GM23338 (cell line): ENCODE data around the gene RPL29. TPM values are rescaled to one million over a fixed set of nuclear protein-coding genes. Genes with fewer than 3 reads are reported as not detected.

Experiments used
- ATAC-seq: fragments of 200-7000 bp; cut with Tn5 transposase; 3 replicates; pipeline ENCODE4 v1.9.1; 2020
- DNase-seq: peaks from one replicate; pipeline ENCODE4 v3.0.0-alpha.2; 2015; ENCODE audit warnings: low spot score
- H2AFZ ChIP-seq: fragments of 200-600 bp; sonication (generic); 2 replicates; pipeline ENCODE4 v1.8.0; 2016; ENCODE audit warnings: antibody characterized with exemption, mild to moderate bottlenecking, moderate library complexity
- H3F3A ChIP-seq: fragments of 200-600 bp; sonication (generic); replicated peaks from 2 replicates; pipeline ENCODE4 v1.8.0; 2017; ENCODE audit warnings: antibody characterized with exemption, mixed run types, low read depth
- H3K27ac ChIP-seq: fragments of 200-600 bp; sonication (generic); 2 replicates; pipeline ENCODE4 v1.6.1; 2016; ENCODE audit warnings: low read depth
- H3K27me3 ChIP-seq: fragments of 200-600 bp; sonication (generic); 2 replicates; pipeline ENCODE4 v1.8.0; 2016; ENCODE audit warnings: mild to moderate bottlenecking, mixed run types, moderate library complexity; ENCODE audit not compliant: insufficient read depth
- H3K36me3 ChIP-seq: fragments of 200-600 bp; sonication (generic); 2 replicates; pipeline ENCODE4 v1.8.0; 2016; ENCODE audit warnings: mild to moderate bottlenecking; ENCODE audit not compliant: insufficient read depth
- H3K4me1 ChIP-seq: fragments of 200-600 bp; sonication (generic); 2 replicates; pipeline ENCODE4 v1.8.0; 2016; ENCODE audit warnings: mild to moderate bottlenecking, moderate library complexity; ENCODE audit not compliant: insufficient read depth
- H3K4me2 ChIP-seq: fragments of 200-600 bp; sonication (generic); 2 replicates; pipeline ENCODE4 v1.7.1; 2017; ENCODE audit warnings: mixed run types
- H3K4me3 ChIP-seq: fragments of 200-600 bp; sonication (generic); 2 replicates; pipeline ENCODE4 v1.6.1; 2016; ENCODE audit warnings: mixed run types
- H3K79me2 ChIP-seq: fragments of 200-600 bp; sonication (generic); replicated peaks from 2 replicates; pipeline ENCODE4 v1.8.0; 2017; ENCODE audit warnings: mild to moderate bottlenecking; ENCODE audit not compliant: insufficient read depth
- H3K9me2 ChIP-seq: fragments of 200-600 bp; sonication (generic); 2 replicates; pipeline ENCODE4 v1.8.0; 2017; ENCODE audit not compliant: insufficient read depth
- H4K20me1 ChIP-seq: fragments of 200-600 bp; sonication (generic); replicated peaks from 2 replicates; pipeline ENCODE4 v1.8.0; 2017; ENCODE audit warnings: mild to moderate bottlenecking; ENCODE audit not compliant: insufficient read depth
- H3K27ac Mint-ChIP-seq: 2 replicates; pipeline ENCODE4 v1.8.0; 2020; ENCODE audit warnings: inconsistent platforms, mild to moderate bottlenecking, moderate library complexity, mixed read lengths
- H3K27me3 Mint-ChIP-seq: 3 replicates; pipeline ENCODE4 v1.8.0; 2022; ENCODE audit warnings: low read depth, mild to moderate bottlenecking, moderate library complexity, mixed read lengths, inconsistent platforms; ENCODE audit not compliant: insufficient read depth, poor library complexity
- H3K36me3 Mint-ChIP-seq: 3 replicates; pipeline ENCODE4 v1.8.0; 2021; ENCODE audit warnings: low read depth, mild to moderate bottlenecking, inconsistent platforms, moderate library complexity, mixed read lengths
- H3K4me1 Mint-ChIP-seq: 3 replicates; pipeline ENCODE4 v1.8.0; 2020; ENCODE audit warnings: mild to moderate bottlenecking, inconsistent platforms, mixed read lengths
- H3K4me3 Mint-ChIP-seq: 3 replicates; pipeline ENCODE4 v1.8.0; 2021; ENCODE audit warnings: moderate library complexity, mild to moderate bottlenecking, inconsistent platforms, mixed read lengths
- H3K9me3 Mint-ChIP-seq: 3 replicates; pipeline ENCODE4 v1.8.0; 2020; ENCODE audit warnings: moderate library complexity, mild to moderate bottlenecking, inconsistent platforms, mixed read lengths
- CREB1 ChIP-seq: fragments of 250-450 bp; sonication (Bioruptor Pico); IDR thresholded peaks from 2 replicates; pipeline ENCODE4 v1.5.0; 2020; ENCODE audit warnings: low read depth, mild to moderate bottlenecking, moderate library complexity
- CTCF ChIP-seq, 2 experiments: fragments of 200-600 bp in 1 of 2; sonication (generic) in 1 of 2; conservative IDR thresholded peaks; 2 replicates each; pipeline versions ENCODE4 v1.5.1 to v1.6.1; 2016 to 2017; ENCODE audit warnings: antibody characterized with exemption in 2 of 2, low read depth in 2 of 2, mild to moderate bottlenecking in 2 of 2, moderate library complexity in 1 of 2
- EZH2 ChIP-seq: fragments of 200-600 bp; sonication (generic); IDR thresholded peaks from one replicate; pipeline ENCODE4 v1.8.0; 2017; ENCODE audit warnings: antibody characterized with exemption, mild to moderate bottlenecking, low read depth; ENCODE audit not compliant: unreplicated experiment
- EZH2phosphoT487 ChIP-seq: fragments of 200-600 bp; sonication (generic); IDR thresholded peaks from one replicate; pipeline ENCODE4 v1.8.1; 2018; ENCODE audit warnings: antibody characterized with exemption; ENCODE audit not compliant: unreplicated experiment
- ZNF114 ChIP-seq: fragments of 250-450 bp; sonication (Bioruptor Pico); IDR thresholded peaks from 2 replicates; pipeline ENCODE4 v1.5.0; 2020; ENCODE audit warnings: mild to moderate bottlenecking, moderate library complexity
- ZNF331 ChIP-seq: fragments of 250-450 bp; sonication (Bioruptor Pico); IDR thresholded peaks from 2 replicates; pipeline ENCODE4 v1.5.0; 2020; ENCODE audit warnings: low read depth, mild to moderate bottlenecking, moderate library complexity
- polyA plus RNA-seq: library from polyadenylated mRNA; unstranded; fragments of >200 nt; fragmentation: Nextera tagmentation; extraction: Ambion mirVana; gene quantifications from 2 replicates; pipeline ENCODE4 v1.2.1, GENCODE V29; 2016
- total RNA-seq: library from RNA; depleted of rRNA; stranded (reverse); fragments of >200 nt; shearing (Covaris generic); gene quantifications from 2 replicates; pipeline ENCODE4 v1.2.3, GENCODE V29; 2014

Gene RPL29
- total and polyA plus RNA-seq, 2 experiments from 2014 or later, result 1,471 to 1,864 TPM

GRCh38 chr3:51955893-51956770, 39.6 kb downstream of the RPL29 start:
- Mint-ChIP-seq H3K9me3 (no peaks in the 10 kb centered on the region), H3K4me3 (peak overlapping the region; percentile 59), H3K4me1 (peaks cover 4% of the 10 kb centered on the region; the same call in 2 of the 3 replicates), H3K27me3 (peaks cover 50% of the 10 kb centered on the region), H3K36me3 (peaks cover 3% of the 10 kb centered on the region; the same call in 1 of the 3 replicates), H3K27ac (no peak overlapping the region)
- H3K4me3 ChIP-seq, result peak overlapping the region; percentile 60
- no peaks in the 10 kb centered on the region for H3K9me2 ChIP-seq
- no peaks in the 10 kb centered on the region for H3K36me3 ChIP-seq
- H2AFZ ChIP-seq, result peak overlapping the region; percentile 85
- H4K20me1 ChIP-seq, result no peaks in the 10 kb centered on the region; the same call in 1 of the 2 replicates
- ATAC-seq (peak; percentile 86), DNase-seq (peak; percentile 91)
- no peaks in the 10 kb centered on the region for H3K79me2 ChIP-seq
- H3K4me1 ChIP-seq, result no peaks in the 10 kb centered on the region; the same call in 1 of the 2 replicates
- no peak overlapping the region for H3K27ac ChIP-seq
- H3K27me3 ChIP-seq, result peaks cover 52% of the 10 kb centered on the region
- H3K4me2 ChIP-seq, result peak overlapping the region; percentile 84
- TF ChIP-seq ZNF114 (CRISPR knock-in tag) (no peak), CREB1 (CRISPR knock-in tag) (no peak), EZH2 (no peak), EZH2phosphoT487 (no peak), CTCF (conservative IDR thresholded peaks at IDR 0.05; ENCODE audit: low read depth in 2 of 2) (peak; percentile 61 to 68)
- H3F3A ChIP-seq, result 0 out of 2 replicates have a peak, but pooled peaks cover 5% of the 10 kb centered on the region

GRCh38 chr3:51955175-51955892, 40.4 kb downstream of the RPL29 start, which contains the start of gene GPR62:
Gene GPR62, plus strand, starts transcription at chr3:51955381. Its CDS starts 272 bp downstream, at chr3:51955653.
- TF ChIP-seq CREB1 (CRISPR knock-in tag), result peak; percentile 58; the same call in 1 of the 2 replicates
- no peak for TF ChIP-seq ZNF331
- peaks cover 3% of the 10 kb centered on the region; the same call in 1 of the 3 replicates for H3K36me3 Mint-ChIP-seq
- H3K4me3 Mint-ChIP-seq, result peak within 1 kb of the TSS; percentile 59
- H3K9me3 Mint-ChIP-seq, result no peaks in the 10 kb centered on the region
- no peaks in the 10 kb centered on the region for H3K9me2 ChIP-seq
- H3K4me3 ChIP-seq, result peak within 1 kb of the TSS; percentile 60
- no peak within 1 kb of the TSS for H3K27ac ChIP-seq
- H3K4me1 ChIP-seq, result no peaks in the 10 kb centered on the region; the same call in 1 of the 2 replicates
- H4K20me1 ChIP-seq, result no peaks in the 10 kb centered on the region; the same call in 1 of the 2 replicates
- DNase-seq, result no peak
- H3K4me2 ChIP-seq, result peak within 1 kb of the TSS; percentile 84
- no peaks in the 10 kb centered on the region for H3K79me2 ChIP-seq
- ATAC-seq, result no peak; the same call in 2 of the 3 replicates
- peaks cover 2% of the 10 kb centered on the region; the same call in 2 of the 3 replicates for H3K4me1 Mint-ChIP-seq
- no peak within 1 kb of the TSS for H3K27ac Mint-ChIP-seq
- peaks cover 48% of the 10 kb centered on the region for H3K27me3 Mint-ChIP-seq
- H2AFZ ChIP-seq, result peak within 1 kb of the TSS; percentile 88
- peaks cover 60% of the 10 kb centered on the region for H3K27me3 ChIP-seq
- no peaks in the 10 kb centered on the region for H3K36me3 ChIP-seq
- H3F3A ChIP-seq, result 0 out of 2 replicates have a peak, but pooled peaks cover 5% of the 10 kb centered on the region
